22Rv1 (cell line): ENCODE data around the gene FRS2.

ENCODE experiments used
- H3K27ac ChIP-seq: fragments of 450-650 bp; 2 replicates; pipeline ENCODE4 v1.5.1; 2017
- ZFX ChIP-seq: fragments of 450-650 bp; IDR thresholded peaks from 2 replicates; pipeline ENCODE4 v1.6.1; 2017; ENCODE audit warnings: antibody characterized with exemption, borderline replicate concordance
- TF ChIP-seq, protein P1 (sequence below): fragments of 450-650 bp; IDR thresholded peaks from 2 replicates; pipeline ENCODE4 v1.5.1; 2017; ENCODE audit warnings: mild to moderate bottlenecking

FRS2 gene

GRCh38 chr12:69563166-69563762, 93.1 kb downstream of the FRS2 start:
- H3K27ac ChIP-seq = no peak overlapping the region
- TF ChIP-seq, protein P1, sequence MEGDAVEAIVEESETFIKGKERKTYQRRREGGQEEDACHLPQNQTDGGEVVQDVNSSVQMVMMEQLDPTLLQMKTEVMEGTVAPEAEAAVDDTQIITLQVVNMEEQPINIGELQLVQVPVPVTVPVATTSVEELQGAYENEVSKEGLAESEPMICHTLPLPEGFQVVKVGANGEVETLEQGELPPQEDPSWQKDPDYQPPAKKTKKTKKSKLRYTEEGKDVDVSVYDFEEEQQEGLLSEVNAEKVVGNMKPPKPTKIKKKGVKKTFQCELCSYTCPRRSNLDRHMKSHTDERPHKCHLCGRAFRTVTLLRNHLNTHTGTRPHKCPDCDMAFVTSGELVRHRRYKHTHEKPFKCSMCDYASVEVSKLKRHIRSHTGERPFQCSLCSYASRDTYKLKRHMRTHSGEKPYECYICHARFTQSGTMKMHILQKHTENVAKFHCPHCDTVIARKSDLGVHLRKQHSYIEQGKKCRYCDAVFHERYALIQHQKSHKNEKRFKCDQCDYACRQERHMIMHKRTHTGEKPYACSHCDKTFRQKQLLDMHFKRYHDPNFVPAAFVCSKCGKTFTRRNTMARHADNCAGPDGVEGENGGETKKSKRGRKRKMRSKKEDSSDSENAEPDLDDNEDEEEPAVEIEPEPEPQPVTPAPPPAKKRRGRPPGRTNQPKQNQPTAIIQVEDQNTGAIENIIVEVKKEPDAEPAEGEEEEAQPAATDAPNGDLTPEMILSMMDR = no peak
- TF ChIP-seq ZFX = no peak

GRCh38 chr12:69566603-69567002, 96.4 kb downstream of the FRS2 start:
- TF ChIP-seq, protein P1 = peak; percentile 35
- no peak for TF ChIP-seq ZFX
- H3K27ac ChIP-seq = no peak overlapping the region

DNA sequence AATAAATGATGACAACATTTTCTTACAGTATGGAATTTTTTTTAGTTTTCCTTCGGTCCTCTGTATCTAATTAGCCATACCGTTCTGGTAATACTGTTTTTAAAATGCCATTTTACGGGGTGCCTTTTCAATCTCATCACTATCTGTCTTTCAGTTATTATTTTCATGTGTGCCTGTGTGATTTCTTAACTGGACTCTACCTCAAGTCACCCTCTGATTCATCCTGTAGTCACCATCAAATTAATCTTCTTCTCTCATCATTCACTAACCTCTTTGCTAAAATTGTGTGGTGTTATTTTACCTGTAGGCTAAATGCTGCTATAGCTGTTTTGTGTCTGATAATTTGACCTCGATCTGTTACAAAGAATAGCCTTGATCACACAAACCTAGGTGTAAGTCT, 99.0 kb downstream of the FRS2 start:
- no peak overlapping the region for H3K27ac ChIP-seq
- TF ChIP-seq, protein P1 = no peak
- TF ChIP-seq ZFX = no peak

DNA sequence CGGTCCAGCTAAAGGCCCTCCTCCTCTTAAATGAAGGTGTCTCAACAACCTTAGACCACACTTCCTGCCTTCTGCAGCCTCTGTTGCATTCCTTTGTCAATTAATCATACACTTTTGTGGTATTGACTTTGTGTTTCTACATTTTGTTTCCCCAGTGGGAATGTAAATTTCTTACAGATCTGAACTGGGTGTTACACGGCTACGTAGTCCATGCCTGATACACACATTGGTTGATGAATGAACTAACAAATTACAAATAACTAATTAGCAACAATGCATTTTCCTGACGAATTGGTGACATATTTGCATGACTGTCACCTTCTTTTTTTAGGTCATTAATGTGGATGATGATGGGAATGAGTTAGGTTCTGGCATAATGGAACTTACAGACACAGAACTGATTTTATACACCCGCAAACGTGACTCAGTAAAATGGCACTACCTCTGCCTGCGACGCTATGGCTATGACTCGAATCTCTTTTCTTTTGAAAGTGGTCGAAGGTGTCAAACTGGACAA, 99.9 kb downstream of the FRS2 start:
- no peak for TF ChIP-seq ZFX
- TF ChIP-seq, protein P1 = no peak
- H3K27ac ChIP-seq = no peak overlapping the region

- TF ChIP-seq, protein P1 = peak; percentile 97
- no peak for TF ChIP-seq ZFX
- H3K27ac ChIP-seq = no peak overlapping the region
Observed at GRCh38 chr12:69570545-69571399, 100.6 kb downstream of the FRS2 start.

DNA sequence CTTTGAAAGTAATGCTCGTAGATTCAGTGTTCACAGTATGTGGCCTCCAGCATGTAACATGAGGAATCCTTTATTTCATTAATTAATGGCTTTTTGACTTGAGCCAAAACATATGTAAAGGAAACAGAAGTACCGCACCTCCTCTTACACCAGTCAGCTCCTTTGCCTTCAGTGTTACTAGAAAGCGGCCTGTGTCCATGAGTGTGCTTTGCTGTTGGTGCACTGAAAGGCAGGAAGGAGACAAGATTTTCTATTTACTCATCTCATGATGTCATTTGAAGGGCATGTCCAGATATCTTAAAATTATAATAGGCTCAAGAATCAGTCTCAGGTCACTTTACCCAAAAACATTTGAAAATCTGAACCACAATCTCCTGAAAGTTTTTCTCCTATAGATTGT, 105.2 kb downstream of the FRS2 start:
- H3K27ac ChIP-seq = no peak overlapping the region
- no peak for TF ChIP-seq ZFX
- TF ChIP-seq, protein P1 = no peak

GRCh38 chr12:69578283-69578682, 108.1 kb downstream of the FRS2 start:
- TF ChIP-seq, protein P1 = no peak
- no peak for TF ChIP-seq ZFX
- H3K27ac ChIP-seq = no peak overlapping the region
